ENCODE data around the gene AK4.

The AK4 gene

DNA sequence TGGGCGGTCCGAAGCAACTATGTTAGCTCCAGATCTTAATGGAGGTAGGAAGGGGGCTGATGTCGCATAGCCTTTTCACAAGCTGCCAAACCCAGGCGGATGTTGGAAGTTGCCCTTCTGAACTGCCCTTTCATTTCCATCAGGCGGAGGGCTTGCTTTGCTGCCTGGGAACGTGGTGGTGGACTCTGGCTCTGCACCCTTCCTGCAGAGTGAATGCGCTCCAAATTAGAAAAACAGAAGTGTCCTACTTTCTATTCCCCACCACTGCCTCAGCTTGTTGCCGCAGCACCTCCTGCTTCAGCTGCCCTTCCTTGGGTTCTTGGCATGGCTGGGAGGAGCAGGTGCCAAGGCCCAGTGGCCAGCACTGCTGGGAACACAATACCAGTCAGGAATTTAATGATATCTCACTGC lies 60.6 kb downstream of the AK4 start:
- Histone ChIP-seq H3K4me3 (no peak overlapping the region), H3K27ac (no peak overlapping the region)
- no peak for DNase-seq (ENCODE audit: low spot score)
- TF ChIP-seq, protein P1, sequence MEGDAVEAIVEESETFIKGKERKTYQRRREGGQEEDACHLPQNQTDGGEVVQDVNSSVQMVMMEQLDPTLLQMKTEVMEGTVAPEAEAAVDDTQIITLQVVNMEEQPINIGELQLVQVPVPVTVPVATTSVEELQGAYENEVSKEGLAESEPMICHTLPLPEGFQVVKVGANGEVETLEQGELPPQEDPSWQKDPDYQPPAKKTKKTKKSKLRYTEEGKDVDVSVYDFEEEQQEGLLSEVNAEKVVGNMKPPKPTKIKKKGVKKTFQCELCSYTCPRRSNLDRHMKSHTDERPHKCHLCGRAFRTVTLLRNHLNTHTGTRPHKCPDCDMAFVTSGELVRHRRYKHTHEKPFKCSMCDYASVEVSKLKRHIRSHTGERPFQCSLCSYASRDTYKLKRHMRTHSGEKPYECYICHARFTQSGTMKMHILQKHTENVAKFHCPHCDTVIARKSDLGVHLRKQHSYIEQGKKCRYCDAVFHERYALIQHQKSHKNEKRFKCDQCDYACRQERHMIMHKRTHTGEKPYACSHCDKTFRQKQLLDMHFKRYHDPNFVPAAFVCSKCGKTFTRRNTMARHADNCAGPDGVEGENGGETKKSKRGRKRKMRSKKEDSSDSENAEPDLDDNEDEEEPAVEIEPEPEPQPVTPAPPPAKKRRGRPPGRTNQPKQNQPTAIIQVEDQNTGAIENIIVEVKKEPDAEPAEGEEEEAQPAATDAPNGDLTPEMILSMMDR (IDR thresholded peaks at IDR 0.05) = no peak

GRCh38 chr1:65209005-65209885 lies 61.2 kb downstream of the AK4 start:
- TF ChIP-seq, protein P1 (IDR thresholded peaks at IDR 0.05) = peak; percentile 47
- H3K27ac ChIP-seq = no peak overlapping the region
- no peak for DNase-seq (ENCODE audit: low spot score)

GRCh38 chr1:65210325-65210724 lies 62.3 kb downstream of the AK4 start:
- no peak for DNase-seq (ENCODE audit: low spot score)
- no peak overlapping the region for H3K4me3 ChIP-seq
- TF ChIP-seq, protein P1 (IDR thresholded peaks at IDR 0.05) = no peak
- no peak overlapping the region for H3K27ac ChIP-seq

More at GRCh38 chr1:65209005-65209885, 61.2 kb downstream of the AK4 start:
- H3K4me3 ChIP-seq = no peak overlapping the region

GRCh38 chr1:65211331-65211730 lies 63.3 kb downstream of the AK4 start:
- no peak for DNase-seq (ENCODE audit: low spot score)
- TF ChIP-seq, protein P1 (IDR thresholded peaks at IDR 0.05) = no peak
- no peak overlapping the region for H3K4me3 ChIP-seq
- no peak overlapping the region for H3K27ac ChIP-seq

DNA sequence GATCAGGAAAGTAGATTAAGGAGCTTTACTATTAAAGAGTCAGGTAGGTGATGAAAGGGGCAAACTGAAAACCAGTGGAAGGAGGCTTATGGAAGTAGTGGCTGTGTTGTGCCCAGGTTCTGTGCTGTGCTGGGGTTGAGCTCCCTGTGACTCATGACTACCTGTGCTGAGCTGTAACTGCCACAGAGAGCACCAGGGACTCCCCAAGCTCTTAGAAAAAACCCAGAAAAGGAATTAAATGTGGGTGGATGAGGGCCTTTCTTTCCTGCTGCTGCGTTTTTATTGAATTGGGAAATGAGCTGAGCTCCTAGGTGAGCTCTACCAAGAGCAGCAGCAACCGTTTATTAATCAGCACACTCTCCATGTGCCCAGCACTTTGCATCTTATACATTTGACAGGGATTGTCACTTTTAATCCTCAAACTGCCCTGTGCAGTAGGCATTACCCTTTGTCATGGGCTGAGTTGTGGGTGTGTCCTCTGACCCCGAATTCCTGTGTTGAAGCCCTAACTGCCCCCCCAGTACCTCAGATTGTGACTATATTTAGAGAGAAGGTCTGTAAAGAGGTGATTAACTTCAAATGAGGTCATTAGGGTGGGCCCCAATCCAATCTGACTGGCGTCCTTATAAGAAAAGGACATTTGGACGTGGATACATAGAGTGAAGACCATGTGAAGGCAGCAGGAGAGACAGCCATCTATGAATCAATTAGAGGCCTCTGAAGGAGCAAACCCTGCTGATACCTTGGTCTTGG lies 65.4 kb downstream of the AK4 start:
- TF ChIP-seq, protein P1 (IDR thresholded peaks at IDR 0.05) = no peak
- Histone ChIP-seq H3K27ac (no peak overlapping the region), H3K4me3 (no peak overlapping the region)
- DNase-seq (ENCODE audit: low spot score) = no peak

DNA sequence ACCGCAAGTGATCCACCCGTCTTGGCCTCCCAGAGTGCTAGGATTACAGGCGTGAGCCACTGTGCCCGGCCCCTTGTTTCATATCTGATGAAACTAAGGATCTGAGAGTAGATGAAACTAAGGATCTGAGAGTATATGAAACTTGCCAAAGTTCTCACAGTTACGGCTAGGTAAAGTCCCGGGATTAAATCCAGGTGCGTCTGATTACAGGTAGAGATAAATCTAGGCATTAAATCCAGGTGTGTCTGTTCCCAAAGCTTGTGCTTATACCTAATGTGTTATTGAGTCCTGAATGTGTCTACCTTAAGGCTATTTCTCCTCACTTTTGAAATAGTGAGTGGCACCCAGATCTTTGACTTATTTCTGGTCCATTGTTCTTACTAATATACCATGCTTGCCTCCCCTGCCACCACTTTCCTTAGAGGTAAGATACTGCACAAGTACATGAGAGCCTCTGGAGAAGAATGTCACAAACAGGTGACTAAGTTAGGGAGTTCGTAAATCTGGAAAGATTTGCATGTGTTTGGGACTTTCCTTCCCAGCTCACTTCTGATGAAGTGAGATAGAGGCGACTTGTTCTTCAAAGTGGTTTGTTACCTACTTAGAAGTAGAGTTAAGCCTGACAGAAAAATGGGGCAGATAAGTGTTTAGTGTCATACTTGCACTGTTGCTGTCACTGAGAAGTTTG lies 66.5 kb downstream of the AK4 start:
- no peak overlapping the region for H3K27ac ChIP-seq
- TF ChIP-seq, protein P1 (IDR thresholded peaks at IDR 0.05) = no peak

More for the DNA sequence above, 66.5 kb downstream of the AK4 start:
- DNase-seq (ENCODE audit: low spot score) = no peak
- H3K4me3 ChIP-seq = no peak overlapping the region

All from coronary artery (tissue), 2 donors.